Measurements from ENCODE around the gene NHEJ1.
A peak's percentile ranks its signal among the peaks of the same experiment; 100 is the strongest.

Gene NHEJ1

DNA sequence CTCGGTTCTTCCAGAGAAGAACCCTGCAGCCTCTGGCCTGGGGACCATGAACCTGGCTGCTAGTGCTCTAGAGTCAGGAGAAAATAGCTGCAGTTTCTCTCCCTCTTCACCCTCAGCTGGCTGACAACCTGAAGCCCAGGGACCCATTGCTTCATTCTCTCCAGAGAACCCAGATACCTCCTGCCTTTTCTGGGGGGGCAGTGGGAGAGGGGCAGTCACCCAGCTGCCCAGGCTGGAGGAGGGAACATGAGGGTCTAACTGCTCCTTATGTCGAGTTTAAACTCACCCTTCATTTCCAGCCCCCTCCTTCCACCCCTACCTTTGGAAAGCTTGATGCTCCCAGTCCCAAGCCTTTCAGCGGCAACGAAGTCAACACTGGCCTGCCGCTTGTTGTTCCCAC lies 38.4 kb upstream of the NHEJ1 start:
- Histone ChIP-seq H3K9me3 (ENCODE audit: control insufficient read depth, insufficient read depth, low read length) (no peaks in the 10 kb centered on the region), H3K36me3 (ENCODE audit: insufficient read depth, low read length) (no peaks in the 10 kb centered on the region), H3K9ac (ENCODE audit: low read depth, low read length) (no peak overlapping the region), H3K4me1 (ENCODE audit: insufficient read depth, low read length) (peaks cover 3% of the 10 kb centered on the region; the same call in 1 of the 2 replicates)

DNA sequence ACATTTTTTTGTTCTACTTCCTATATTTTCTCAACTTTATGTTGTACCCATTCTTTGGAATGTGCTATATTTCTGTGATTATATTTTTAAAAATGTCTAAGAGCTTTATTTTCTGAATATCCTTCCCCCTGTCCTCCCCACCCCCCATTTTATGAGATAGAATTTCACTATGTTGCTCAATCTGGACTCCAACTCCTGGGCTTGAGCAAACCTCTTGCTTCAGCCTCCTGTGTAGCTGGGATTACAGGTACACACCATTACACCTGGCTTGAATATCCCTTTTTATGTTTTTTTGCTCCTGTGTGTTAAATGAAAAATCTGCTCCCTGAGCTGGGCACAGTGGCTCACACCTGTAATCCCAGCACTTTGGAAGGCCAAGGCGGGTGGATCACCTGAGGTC lies 36.8 kb upstream of the NHEJ1 start:
- Histone ChIP-seq H3K4me1 (ENCODE audit: insufficient read depth, low read length) (peaks cover 3% of the 10 kb centered on the region; the same call in 1 of the 2 replicates), H3K9ac (ENCODE audit: low read depth, low read length) (no peak overlapping the region), H3K9me3 (ENCODE audit: control insufficient read depth, insufficient read depth, low read length) (no peaks in the 10 kb centered on the region), H3K36me3 (ENCODE audit: insufficient read depth, low read length) (no peaks in the 10 kb centered on the region)

DNA sequence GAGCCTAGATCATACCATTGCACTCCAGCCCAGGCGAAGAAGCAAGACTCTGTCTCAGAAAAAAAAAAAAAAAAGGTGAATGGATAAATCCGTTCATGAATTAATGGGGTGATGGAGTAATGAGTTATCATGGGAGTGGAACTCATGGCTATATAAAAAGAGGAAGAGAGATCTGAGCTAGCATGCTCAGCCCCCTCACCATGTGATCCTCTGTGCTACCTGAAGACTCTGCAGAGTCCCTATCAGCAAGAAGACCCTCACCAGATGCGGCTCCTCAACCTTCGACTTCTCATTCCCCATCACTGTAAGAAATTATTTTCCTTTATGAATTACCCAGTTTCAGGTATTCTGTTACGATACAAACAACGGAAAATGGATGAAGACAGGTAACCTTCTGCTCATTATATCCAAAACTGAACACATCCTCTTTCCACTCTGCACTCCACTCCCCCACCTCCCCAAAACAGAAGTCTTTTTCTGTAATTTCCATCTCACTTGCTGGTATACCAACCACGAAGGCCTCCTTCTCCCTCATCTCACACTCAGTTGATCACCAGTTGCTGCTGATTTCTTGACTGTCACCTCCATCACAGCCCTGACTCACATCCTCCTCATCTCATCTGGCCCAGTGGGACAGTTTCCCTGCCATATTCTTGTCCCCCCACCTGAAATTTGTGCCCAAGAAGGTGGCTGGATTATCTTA lies 26.3 kb upstream of the NHEJ1 start:
- no peaks in the 10 kb centered on the region; the same call in 1 of the 2 replicates for H3K36me3 ChIP-seq (ENCODE audit: insufficient read depth, low read length)
- no peak overlapping the region for H3K9ac ChIP-seq (ENCODE audit: low read depth, low read length)
- H3K9me3 ChIP-seq (ENCODE audit: control insufficient read depth, insufficient read depth, low read length): no peaks in the 10 kb centered on the region
- H3K4me1 ChIP-seq (ENCODE audit: insufficient read depth, low read length): no peaks in the 10 kb centered on the region

DNA sequence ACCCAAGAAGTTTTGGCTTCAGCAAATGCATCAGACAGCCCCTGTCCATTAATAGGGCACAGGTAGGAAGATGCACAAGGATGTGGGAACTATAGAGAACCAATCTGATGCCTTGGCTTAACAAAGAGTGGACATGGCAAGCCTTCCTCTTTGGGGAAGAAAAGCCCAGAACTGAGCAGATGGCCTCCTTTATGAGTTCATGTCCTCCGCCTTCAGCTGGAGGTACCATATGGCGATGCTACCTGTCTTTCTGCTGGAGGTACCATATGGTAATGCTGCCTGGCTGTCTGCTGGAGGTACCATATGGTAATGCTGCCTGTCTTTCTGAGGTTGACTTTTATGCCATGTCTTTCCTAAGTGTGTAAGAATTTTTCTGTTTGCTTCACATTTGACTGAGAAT lies 23.5 kb upstream of the NHEJ1 start:
- Histone ChIP-seq H3K4me1 (ENCODE audit: insufficient read depth, low read length) (no peaks in the 10 kb centered on the region), H3K36me3 (ENCODE audit: insufficient read depth, low read length) (no peaks in the 10 kb centered on the region; the same call in 1 of the 2 replicates), H3K9ac (ENCODE audit: low read depth, low read length) (no peak overlapping the region), H3K9me3 (ENCODE audit: control insufficient read depth, insufficient read depth, low read length) (no peaks in the 10 kb centered on the region)

DNA sequence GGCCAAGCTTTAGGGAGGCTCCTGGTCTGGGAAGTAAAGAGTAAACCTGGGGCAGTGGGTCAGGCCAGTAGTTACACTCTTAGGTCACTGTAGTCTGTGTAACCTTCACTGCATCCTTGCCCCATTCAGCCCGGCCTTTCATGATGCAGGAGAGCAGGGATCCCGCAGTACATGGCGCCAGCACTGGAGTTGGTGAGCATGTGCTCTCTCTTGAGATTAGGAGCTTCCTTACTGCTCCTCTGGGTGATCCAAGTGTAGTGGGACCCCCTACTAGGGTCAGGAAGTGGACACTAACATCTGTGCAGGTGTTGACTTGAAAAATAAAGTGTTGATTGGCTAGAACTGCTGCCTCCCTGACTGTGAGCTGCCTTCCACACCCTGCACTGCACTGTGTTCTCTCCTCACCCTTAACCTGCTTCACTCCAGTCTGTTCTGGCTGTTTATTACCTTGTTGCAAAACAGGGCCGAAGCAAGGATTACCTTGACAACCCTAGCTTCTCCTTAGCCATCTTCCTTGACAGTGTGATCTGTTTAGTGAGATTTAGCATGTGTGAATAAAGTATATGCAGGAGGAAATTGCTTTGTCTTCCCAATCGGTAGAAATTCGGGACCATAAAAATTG lies 22.6 kb upstream of the NHEJ1 start:
- no peaks in the 10 kb centered on the region for H3K4me1 ChIP-seq (ENCODE audit: insufficient read depth, low read length)
- H3K9me3 ChIP-seq (ENCODE audit: control insufficient read depth, insufficient read depth, low read length): no peaks in the 10 kb centered on the region
- H3K36me3 ChIP-seq (ENCODE audit: insufficient read depth, low read length): no peaks in the 10 kb centered on the region; the same call in 1 of the 2 replicates
- H3K9ac ChIP-seq (ENCODE audit: low read depth, low read length): no peak overlapping the region

DNA sequence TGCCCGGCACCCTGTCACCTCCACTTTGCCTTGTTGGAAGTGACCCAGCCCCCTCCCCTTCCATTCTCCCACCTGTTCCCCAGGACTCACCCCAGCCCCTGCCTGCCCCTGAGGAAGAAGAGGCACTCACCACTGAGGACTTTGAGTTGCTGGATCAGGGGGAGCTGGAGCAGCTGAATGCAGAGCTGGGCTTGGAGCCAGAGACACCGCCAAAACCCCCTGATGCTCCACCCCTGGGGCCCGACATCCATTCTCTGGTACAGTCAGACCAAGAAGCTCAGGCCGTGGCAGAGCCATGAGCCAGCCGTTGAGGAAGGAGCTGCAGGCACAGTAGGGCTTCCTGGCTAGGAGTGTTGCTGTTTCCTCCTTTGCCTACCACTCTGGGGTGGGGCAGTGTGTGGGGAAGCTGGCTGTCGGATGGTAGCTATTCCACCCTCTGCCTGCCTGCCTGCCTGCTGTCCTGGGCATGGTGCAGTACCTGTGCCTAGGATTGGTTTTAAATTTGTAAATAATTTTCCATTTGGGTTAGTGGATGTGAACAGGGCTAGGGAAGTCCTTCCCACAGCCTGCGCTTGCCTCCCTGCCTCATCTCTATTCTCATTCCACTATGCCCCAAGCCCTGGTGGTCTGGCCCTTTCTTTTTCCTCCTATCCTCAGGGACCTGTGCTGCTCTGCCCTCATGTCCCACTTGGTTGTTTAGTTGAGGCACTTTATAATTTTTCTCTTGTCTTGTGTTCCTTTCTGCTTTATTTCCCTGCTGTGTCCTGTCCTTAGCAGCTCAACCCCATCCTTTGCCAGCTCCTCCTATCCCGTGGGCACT lies 21.9 kb upstream of the NHEJ1 start:
- H3K36me3 ChIP-seq (ENCODE audit: insufficient read depth, low read length): no peaks in the 10 kb centered on the region; the same call in 1 of the 2 replicates
- no peak overlapping the region for H3K9ac ChIP-seq (ENCODE audit: low read depth, low read length)
- no peaks in the 10 kb centered on the region for H3K4me1 ChIP-seq (ENCODE audit: insufficient read depth, low read length)
- no peaks in the 10 kb centered on the region for H3K9me3 ChIP-seq (ENCODE audit: control insufficient read depth, insufficient read depth, low read length)

DNA sequence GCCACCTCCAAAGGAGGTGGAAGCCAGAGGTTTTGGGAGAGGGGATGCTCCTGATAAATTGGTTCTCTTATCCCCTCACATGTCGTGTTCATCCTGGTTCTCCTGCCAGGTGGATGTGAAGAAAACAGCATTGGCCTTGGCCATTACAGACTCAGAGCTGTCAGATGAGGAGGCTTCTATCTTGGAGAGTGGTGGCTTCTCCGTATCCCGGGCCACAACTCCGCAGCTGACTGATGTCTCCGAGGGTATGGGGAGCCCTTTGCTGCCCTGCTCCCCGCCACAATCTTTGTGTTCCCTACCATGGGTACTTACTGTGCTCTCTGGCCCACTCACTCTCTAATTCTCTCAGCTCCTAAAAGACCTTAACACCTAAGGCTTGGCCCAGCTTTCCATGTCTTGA lies 20.9 kb upstream of the NHEJ1 start:
- Histone ChIP-seq H3K9ac (ENCODE audit: low read depth, low read length) (no peak overlapping the region), H3K9me3 (ENCODE audit: control insufficient read depth, insufficient read depth, low read length) (no peaks in the 10 kb centered on the region), H3K36me3 (ENCODE audit: insufficient read depth, low read length) (no peaks in the 10 kb centered on the region; the same call in 1 of the 2 replicates), H3K4me1 (ENCODE audit: insufficient read depth, low read length) (no peaks in the 10 kb centered on the region)

DNA sequence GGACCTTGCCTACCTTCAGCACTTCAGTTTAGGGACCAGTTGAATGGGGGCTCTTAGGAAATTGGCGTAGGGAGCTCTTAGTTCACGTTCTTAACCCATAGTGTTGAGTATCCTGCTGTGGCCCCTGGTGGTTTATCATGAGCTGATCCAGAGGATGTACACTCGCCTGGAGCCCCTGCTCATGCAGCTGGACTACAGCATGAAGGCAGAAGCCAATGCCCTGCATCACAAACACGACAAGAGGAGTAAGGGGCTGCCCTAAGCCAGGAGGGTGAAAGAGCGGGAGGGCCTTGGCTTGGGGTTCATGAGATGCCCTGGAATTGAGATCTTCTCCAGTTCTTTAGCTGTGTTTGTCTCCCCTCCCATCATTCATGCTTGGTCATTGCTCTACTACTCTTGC lies 20.3 kb upstream of the NHEJ1 start:
- Histone ChIP-seq H3K9me3 (ENCODE audit: control insufficient read depth, insufficient read depth, low read length) (no peaks in the 10 kb centered on the region), H3K4me1 (ENCODE audit: insufficient read depth, low read length) (peaks cover 1% of the 10 kb centered on the region; the same call in 1 of the 2 replicates), H3K36me3 (ENCODE audit: insufficient read depth, low read length) (no peaks in the 10 kb centered on the region; the same call in 1 of the 2 replicates), H3K9ac (ENCODE audit: low read depth, low read length) (no peak overlapping the region)

DNA sequence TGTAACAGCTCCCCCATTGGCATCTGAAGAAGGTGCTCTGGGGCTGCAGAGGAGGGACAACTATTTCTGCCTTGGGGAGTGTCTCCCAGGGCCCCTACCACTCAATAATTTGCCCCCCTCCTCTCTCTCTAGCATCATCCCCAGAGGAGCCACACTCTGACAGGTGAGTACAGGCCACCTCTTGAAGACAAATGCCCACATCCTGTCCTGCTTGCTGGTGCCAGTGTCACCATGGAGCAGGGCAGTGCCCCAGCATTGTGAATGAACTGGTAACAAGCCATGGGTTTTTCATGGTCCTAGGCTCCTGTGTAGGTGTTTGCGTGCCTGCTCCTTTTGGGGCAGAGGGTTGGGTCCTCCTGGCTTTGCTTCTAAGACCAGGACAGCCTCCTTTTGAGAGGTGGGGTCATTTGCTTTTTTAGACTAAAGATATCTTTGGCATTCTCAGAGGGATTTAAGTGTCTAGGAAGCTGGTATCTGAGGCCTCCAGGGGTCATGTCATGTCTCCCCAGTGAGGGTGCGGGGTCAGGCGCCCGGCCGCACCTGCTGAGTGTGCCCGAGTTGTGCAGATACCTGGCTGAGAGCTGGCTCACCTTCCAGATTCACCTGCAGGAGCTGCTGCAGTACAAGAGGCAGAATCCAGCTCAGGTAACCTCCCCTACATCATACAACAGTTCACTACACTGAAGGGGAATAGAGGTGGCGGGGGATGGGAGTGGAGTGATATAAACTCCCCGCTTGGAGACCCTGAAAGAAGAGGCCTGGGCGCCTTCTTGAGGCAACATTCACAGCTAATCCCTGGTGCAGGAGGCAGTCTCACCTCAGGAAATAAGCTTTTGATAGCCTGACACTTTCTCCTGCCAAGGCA lies 19.2 kb upstream of the NHEJ1 start:
- peaks cover 5% of the 10 kb centered on the region; the same call in 1 of the 2 replicates for H3K4me1 ChIP-seq (ENCODE audit: insufficient read depth, low read length)
- no peak overlapping the region for H3K9ac ChIP-seq (ENCODE audit: low read depth, low read length)
- H3K9me3 ChIP-seq (ENCODE audit: control insufficient read depth, insufficient read depth, low read length): no peaks in the 10 kb centered on the region
- no peaks in the 10 kb centered on the region; the same call in 1 of the 2 replicates for H3K36me3 ChIP-seq (ENCODE audit: insufficient read depth, low read length)

DNA sequence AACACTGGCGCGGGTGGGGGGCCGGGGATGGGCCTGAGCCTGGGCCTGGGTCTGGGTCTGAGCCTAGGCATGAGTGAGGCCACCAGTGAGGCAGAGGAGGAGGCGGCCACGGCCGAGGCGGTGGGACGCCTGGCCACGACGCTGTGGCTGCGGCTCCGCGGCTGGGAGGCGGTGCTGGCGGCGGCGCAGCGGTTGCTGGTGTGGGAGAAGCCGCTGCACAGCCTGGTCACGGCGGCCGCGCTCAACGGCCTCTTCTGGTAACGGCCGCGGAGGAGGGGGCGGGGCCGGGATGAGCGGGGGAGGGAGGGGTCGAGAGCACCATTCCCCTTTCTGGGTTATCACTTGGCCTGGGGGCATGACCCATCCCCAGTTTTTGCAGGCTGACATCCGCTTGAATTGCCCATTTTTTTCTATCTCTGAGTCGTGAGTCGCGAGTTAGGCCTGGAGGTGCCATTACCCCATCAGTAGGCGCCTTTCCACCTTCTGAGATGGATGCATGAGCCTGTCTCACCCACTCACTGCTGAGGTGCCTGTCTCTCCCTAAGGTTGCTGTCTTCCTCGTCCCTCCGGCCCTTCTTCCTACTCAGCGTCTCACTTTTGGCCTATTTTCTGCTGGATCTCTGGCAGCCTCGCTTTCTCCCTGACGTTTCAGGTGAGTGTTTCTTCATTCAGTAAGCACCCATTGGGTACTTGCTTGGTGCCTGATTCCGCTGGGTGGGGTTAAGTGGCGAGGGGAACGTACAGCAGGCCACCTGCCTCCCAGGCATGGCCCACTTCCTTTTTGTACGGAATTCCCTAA lies 18.0 kb upstream of the NHEJ1 start:
- peaks cover 5% of the 10 kb centered on the region; the same call in 1 of the 2 replicates for H3K4me1 ChIP-seq (ENCODE audit: insufficient read depth, low read length)

DNA sequence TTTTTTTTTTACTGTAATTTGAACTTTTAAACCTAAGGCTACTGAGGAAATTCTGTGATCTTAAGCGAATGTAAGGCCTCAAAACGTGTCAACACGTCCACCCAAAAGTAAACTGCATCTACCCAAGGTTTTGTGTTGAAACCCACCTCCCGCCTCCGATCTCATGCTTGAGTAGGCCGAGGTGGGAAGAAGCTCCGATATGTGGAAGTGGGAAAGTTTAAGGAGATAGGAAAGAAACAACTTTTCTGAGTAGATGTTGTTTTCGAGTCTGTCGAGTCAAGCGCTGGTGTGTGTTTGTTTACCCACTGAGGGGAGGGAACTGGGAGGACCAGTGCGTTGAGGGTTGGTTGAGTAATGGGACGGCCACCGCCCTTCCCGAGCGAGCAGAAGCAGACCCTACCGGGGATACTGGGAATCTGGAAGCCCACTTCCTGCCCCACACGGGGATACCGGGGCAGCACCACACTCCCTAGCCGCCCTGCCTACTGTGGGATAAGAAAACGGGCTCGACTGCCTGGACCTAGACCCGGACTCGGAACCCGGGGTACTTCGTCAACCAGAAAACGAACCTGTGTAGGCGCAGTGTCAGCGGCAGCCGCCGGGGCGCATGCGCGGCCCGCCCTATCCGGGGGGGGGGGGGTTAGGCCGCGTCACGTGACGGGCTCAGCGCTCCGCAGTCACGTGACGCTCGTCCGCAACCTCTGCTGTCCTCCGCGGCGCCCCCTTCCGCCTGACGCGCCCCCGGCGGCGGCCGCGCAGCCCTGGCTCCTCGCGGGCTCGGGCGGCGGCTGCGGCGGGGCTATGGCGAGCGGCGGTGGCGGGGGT lies 17.1 kb upstream of the NHEJ1 start, which contains the start of gene RETREG2:
TSS of gene RETREG2 (plus strand) at position 724 of the 825 bp plus-strand sequence. CDS start at position 802, 78 bp downstream.
- Histone ChIP-seq H3K36me3 (ENCODE audit: insufficient read depth, low read length) (no peaks in the 10 kb centered on the region), H3K9ac (ENCODE audit: low read depth, low read length) (peak within 1 kb of the TSS; percentile 94)

More for the DNA sequence above, 18.0 kb upstream of the NHEJ1 start:
- Histone ChIP-seq H3K9ac (ENCODE audit: low read depth, low read length) (peak overlapping the region; percentile 94), H3K9me3 (ENCODE audit: control insufficient read depth, insufficient read depth, low read length) (no peaks in the 10 kb centered on the region), H3K36me3 (ENCODE audit: insufficient read depth, low read length) (no peaks in the 10 kb centered on the region; the same call in 1 of the 2 replicates)

DNA sequence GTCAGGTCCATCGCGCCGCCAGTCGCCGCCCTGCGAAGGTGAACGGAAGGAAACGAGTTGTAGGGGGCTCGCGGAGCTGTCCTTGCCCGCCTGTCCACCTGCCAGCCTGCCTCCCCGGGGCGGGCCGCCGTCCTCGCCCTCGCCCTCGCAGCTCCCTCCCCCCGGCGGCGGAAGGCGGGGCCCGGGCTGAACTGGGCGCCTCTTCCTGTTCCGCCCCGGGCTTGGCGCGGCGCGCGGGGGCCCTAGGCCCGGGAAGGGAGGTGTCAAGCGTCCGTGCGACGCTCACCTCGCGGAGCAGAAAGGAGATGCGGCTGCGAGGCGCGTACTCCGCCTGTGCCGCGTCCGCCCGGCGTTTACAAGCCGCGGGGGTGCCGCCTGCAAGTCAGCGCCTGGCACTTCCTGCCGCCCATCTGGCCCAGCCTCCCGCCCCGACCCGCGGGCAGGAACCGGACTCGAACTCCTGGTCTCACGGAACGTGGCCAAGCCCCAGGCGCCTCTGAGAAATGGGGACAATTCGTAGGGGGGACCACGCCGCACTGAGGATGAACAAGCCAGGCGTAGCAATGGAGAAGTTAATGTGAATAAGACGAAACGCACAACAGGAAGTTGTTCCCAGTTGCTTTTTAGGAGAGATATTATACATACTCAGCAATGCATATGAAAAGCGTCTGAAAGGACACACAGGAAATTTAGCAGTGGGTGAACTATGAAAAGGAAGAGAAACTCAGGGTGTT lies 16.4 kb upstream of the NHEJ1 start, which contains the start of gene CNPPD1:
TSS of gene CNPPD1 (minus strand) at position 108 of the 734 bp plus-strand sequence. CDS start at position 11, 97 bp downstream.
- H3K4me1 ChIP-seq (ENCODE audit: insufficient read depth, low read length): peaks cover 5% of the 10 kb centered on the region; the same call in 1 of the 2 replicates
- no peaks in the 10 kb centered on the region for H3K36me3 ChIP-seq (ENCODE audit: insufficient read depth, low read length)
- H3K9me3 ChIP-seq (ENCODE audit: control insufficient read depth, insufficient read depth, low read length): no peaks in the 10 kb centered on the region
- H3K9ac ChIP-seq (ENCODE audit: low read depth, low read length): peak within 1 kb of the TSS; percentile 94

More for the DNA sequence above, 17.1 kb upstream of the NHEJ1 start, which contains the start of gene RETREG2:
- Histone ChIP-seq H3K4me1 (ENCODE audit: insufficient read depth, low read length) (peaks cover 5% of the 10 kb centered on the region; the same call in 1 of the 2 replicates), H3K9me3 (ENCODE audit: control insufficient read depth, insufficient read depth, low read length) (no peaks in the 10 kb centered on the region)
